H1 (cell line): Measurements from ENCODE around the gene GARNL3. TPM values are rescaled to one million over a fixed set of nuclear protein-coding genes. Genes with fewer than 3 reads are reported as not detected.

Experiments
- CTCF ChIA-PET: fragments of 300-600 bp; sonication (Branson Sonifier 250); formaldehyde crosslinking; loops from one replicate; lab custom pipeline; 2021; ENCODE audit not compliant: partially characterized antibody; lab: Charles Lee
- POLR2A ChIA-PET: fragments of 300-600 bp; sonication (Branson Sonifier 250); formaldehyde crosslinking; loops from one replicate; lab custom pipeline; 2021; ENCODE audit warnings: inconsistent platforms; ENCODE audit not compliant: partially characterized antibody; lab: Charles Lee
- DNase-seq, 2 experiments: peaks; one replicate each; pipeline versions ENCODE4 v3.0.0 to v3.0.0-alpha.2; 2010 to 2022; ENCODE audit warnings: low spot score in 2 of 2, low read depth in 1 of 2, mixed read lengths in 1 of 2
- FAIRE-seq: peaks from 2 replicates; lab custom pipeline; 2011; peaks lifted over from hg19 to GRCh38; lab: Jason Lieb, UNC
- H2AFZ ChIP-seq: 2 replicates; pipeline ENCODE4 v1.8.1; 2012; ENCODE audit warnings: low read length, inconsistent platforms
- H2AK5ac ChIP-seq: 2 replicates; pipeline ENCODE4 v1.6.1; 2013; ENCODE audit warnings: low read depth, low read length
- H2BK120ac ChIP-seq: replicated peaks from 2 replicates; pipeline ENCODE3; 2013; ENCODE audit warnings: low read depth, low read length, inconsistent platforms
- H2BK12ac ChIP-seq: 2 replicates; pipeline ENCODE4 v1.6.1; 2013; ENCODE audit warnings: low read depth, low read length
- H2BK15ac ChIP-seq: 2 replicates; pipeline ENCODE4 v1.6.1; 2013; ENCODE audit warnings: low read length
- H2BK20ac ChIP-seq: 2 replicates; pipeline ENCODE4 v1.6.1; 2013; ENCODE audit warnings: low read length
- H2BK5ac ChIP-seq: 2 replicates; pipeline ENCODE4 v1.6.1; 2013; ENCODE audit warnings: low read depth, low read length
- H3K14ac ChIP-seq: 2 replicates; pipeline ENCODE4 v1.6.1; 2013; ENCODE audit warnings: inconsistent platforms; ENCODE audit not compliant: insufficient read length
- H3K18ac ChIP-seq: 2 replicates; pipeline ENCODE4 v1.6.1; 2013; ENCODE audit warnings: low read length; ENCODE audit errors: extremely low read depth
- H3K23ac ChIP-seq: 2 replicates; pipeline ENCODE4 v1.6.1; 2013; ENCODE audit warnings: inconsistent platforms; ENCODE audit not compliant: insufficient read length
- H3K23me2 ChIP-seq: 2 replicates; pipeline ENCODE4 v1.6.1; 2013; ENCODE audit warnings: low read depth, low read length
- H3K27ac ChIP-seq: 2 replicates; pipeline ENCODE4 v1.6.1; 2011; ENCODE audit warnings: low read depth, low read length, inconsistent platforms
- H3K27me3 ChIP-seq, 4 experiments: replicated peaks in 1 of 4; 1 replicate in 1 of 4; 2 replicates in 3 of 4; pipeline versions ENCODE4 v1.6.1 to v1.8.1; 2011 to 2013; ENCODE audit warnings: low read length in 3 of 4, mild to moderate bottlenecking in 3 of 4, inconsistent platforms in 2 of 4, mixed read lengths in 2 of 4, moderate library complexity in 1 of 4; ENCODE audit not compliant: control insufficient read depth in 3 of 4, insufficient read depth in 3 of 4; ENCODE audit errors: extremely low read depth in 1 of 4
- H3K36me3 ChIP-seq, 4 experiments: 2 replicates each; pipeline versions ENCODE4 v1.6.1 to v1.8.1; 2011 to 2013; ENCODE audit warnings: mild to moderate bottlenecking in 4 of 4, low read length in 3 of 4, moderate library complexity in 2 of 4, control low read depth in 1 of 4, inconsistent platforms in 1 of 4; ENCODE audit not compliant: insufficient read depth in 4 of 4, control insufficient read depth in 2 of 4
- H3K4ac ChIP-seq: replicated peaks from 2 replicates; pipeline ENCODE3; 2013; ENCODE audit warnings: low read length, low read depth, mixed read lengths, inconsistent platforms; ENCODE audit not compliant: insufficient read length
- H3K4me1 ChIP-seq, 4 experiments: replicated peaks in 1 of 4; 1 replicate in 1 of 4; 2 replicates in 3 of 4; pipeline versions ENCODE4 v1.6.1 to v1.8.1; 2011 to 2013; ENCODE audit warnings: low read length in 3 of 4, inconsistent platforms in 2 of 4, mixed read lengths in 1 of 4; ENCODE audit not compliant: insufficient read depth in 4 of 4, control insufficient read depth in 3 of 4
- H3K4me2 ChIP-seq, 2 experiments: 2 replicates each; pipeline versions ENCODE4 v1.6.1 to v1.8.1; 2011 to 2013; ENCODE audit warnings: low read depth in 2 of 2, low read length in 2 of 2, control low read depth in 1 of 2, inconsistent platforms in 1 of 2, mild to moderate bottlenecking in 1 of 2; ENCODE audit not compliant: insufficient read depth in 1 of 2
- H3K4me3 ChIP-seq, 4 experiments: fragments of 200-600, 300-600 bp in 1 of 4; sonication (generic), shearing (Covaris generic), sonication (Bioruptor Twin) in 1 of 4; 2 replicates each; pipeline versions ENCODE4 v1.5.1 to v1.8.1; 2011 to 2016; ENCODE audit warnings: low read length in 4 of 4, low read depth in 3 of 4, control low read depth in 2 of 4, inconsistent platforms in 2 of 4, mild to moderate bottlenecking in 2 of 4, mixed read lengths in 1 of 4, moderate library complexity in 1 of 4; ENCODE audit not compliant: insufficient read depth in 2 of 4; ENCODE audit errors: extremely low read depth in 1 of 4
- H3K56ac ChIP-seq: replicated peaks from 2 replicates; pipeline ENCODE3; 2013; ENCODE audit warnings: low read depth, mild to moderate bottlenecking, mixed read lengths, low read length, inconsistent platforms; ENCODE audit not compliant: insufficient read length
- H3K79me1 ChIP-seq: 2 replicates; pipeline ENCODE4 v1.6.1; 2013; ENCODE audit warnings: low read depth, low read length, control low read depth
- H3K79me2 ChIP-seq, 2 experiments: 2 replicates each; pipeline versions ENCODE4 v1.6.1 to v1.8.1; 2012 to 2013; ENCODE audit warnings: low read length in 2 of 2, mild to moderate bottlenecking in 2 of 2, inconsistent platforms in 1 of 2; ENCODE audit not compliant: insufficient read depth in 2 of 2, control insufficient read depth in 1 of 2
- H3K9ac ChIP-seq, 4 experiments: replicated peaks in 1 of 4; 1 replicate in 1 of 4; 2 replicates in 3 of 4; pipeline versions ENCODE4 v1.6.1 to v1.8.1; 2011 to 2013; ENCODE audit warnings: low read depth in 3 of 4, low read length in 3 of 4, control low read depth in 2 of 4, mild to moderate bottlenecking in 2 of 4, moderate library complexity in 2 of 4, inconsistent platforms in 1 of 4; ENCODE audit errors: extremely low read depth in 1 of 4
- H3K9me3 ChIP-seq, 2 experiments: 2 replicates each; pipeline versions ENCODE4 v1.6.1 to v1.8.1; 2012 to 2013; ENCODE audit warnings: mild to moderate bottlenecking in 2 of 2, moderate library complexity in 2 of 2, control low read depth in 1 of 2, inconsistent platforms in 1 of 2, low read depth in 1 of 2, low read length in 1 of 2, mixed read lengths in 1 of 2; ENCODE audit not compliant: insufficient read depth in 2 of 2
- H4K20me1 ChIP-seq, 2 experiments: replicated peaks in 1 of 2; 2 replicates each; pipeline versions ENCODE3 to v1.8.1; 2011 to 2013; ENCODE audit warnings: inconsistent platforms in 2 of 2, low read length in 2 of 2, mild to moderate bottlenecking in 1 of 2; ENCODE audit not compliant: insufficient read depth in 2 of 2, control insufficient read depth in 1 of 2
- H4K5ac ChIP-seq: 2 replicates; pipeline ENCODE4 v1.6.1; 2013; ENCODE audit warnings: low read length, low read depth, mixed read lengths, inconsistent platforms; ENCODE audit not compliant: insufficient read length
- H4K8ac ChIP-seq: 2 replicates; pipeline ENCODE4 v1.8.0; 2013; ENCODE audit warnings: mild to moderate bottlenecking, moderate library complexity, low read length, inconsistent platforms; ENCODE audit not compliant: insufficient read depth; ENCODE audit errors: extremely low read depth
- H4K91ac ChIP-seq: replicated peaks from 2 replicates; pipeline ENCODE3; 2013; ENCODE audit warnings: low read length, mixed read lengths, inconsistent platforms; ENCODE audit not compliant: insufficient read length
- ASH2L ChIP-seq: fragments of 200-600, 300-600 bp; sonication (generic); IDR thresholded peaks from one replicate; pipeline ENCODE4 v1.7.1; 2017; ENCODE audit warnings: low read length
- BRCA1 ChIP-seq: IDR thresholded peaks from 2 replicates; pipeline ENCODE4 v1.6.1; 2012; ENCODE audit warnings: low read depth, low read length, improper control_type of control experiment
- CBX5 ChIP-seq: fragments of 300-800, 300-1000 bp; sonication (generic); IDR thresholded peaks from 2 replicates; pipeline ENCODE4 v1.7.1; 2016; ENCODE audit warnings: antibody characterized with exemption, low read length, low read depth
- EZH2 ChIP-seq: fragments of 200-600 bp; sonication (generic); IDR thresholded peaks from 2 replicates; pipeline ENCODE4 v1.7.1; 2012; ENCODE audit warnings: low read depth, mild to moderate bottlenecking, moderate library complexity, low read length, inconsistent platforms; ENCODE audit not compliant: severe bottlenecking
- TBP ChIP-seq: IDR thresholded peaks from 2 replicates; pipeline ENCODE4 v1.6.1; 2011; ENCODE audit warnings: low read depth, low read length, improper control_type of control experiment
- WGBS, 2 experiments: shearing (Covaris generic) in 1 of 2; methylation state at CpG; one replicate each; pipeline versions ENCODE4 v1.1.6 to v1.1.7; 2013 to 2015; ENCODE audit warnings: low lambda C conversion rate in 2 of 2, mixed read lengths in 2 of 2, inconsistent platforms in 1 of 2, low coverage in 1 of 2, missing lambda C conversion rate in 1 of 2; ENCODE audit not compliant: insufficient replicate concordance in 2 of 2, insufficient coverage in 1 of 2, insufficient read length in 1 of 2; ENCODE audit errors: extremely low coverage in 1 of 2, missing lambda C conversion rate in 1 of 2; 5-methylcytosine and 5-hydroxymethylcytosine counted together
- polyA plus RNA-seq, 7 experiments: library from polyadenylated mRNA; depleted of rRNA in 3 of 7; stranded (reverse) in 5 of 7; unstranded in 2 of 7; fragments of >200 nt in 5 of 7; fragments of 200-250 nt in 2 of 7; gene quantifications; 1 replicate in 5 of 7; 2 replicates in 1 of 7; 4 replicates in 1 of 7; pipeline versions ENCODE4 v1.2.1 to v1.2.3, GENCODE V29; 2011 to 2013; ENCODE audit warnings: missing spikeins in 2 of 7, mixed read lengths in 2 of 7
- total RNA-seq: library from RNA; stranded (reverse); fragmentation: NEBNext Ultra II Directional; extraction: Animal tissue kit (Norgen Biotek cat#: 25700); gene quantifications from 2 replicates; pipeline ENCODE4 v1.2.1, GENCODE V29; 2021

The GARNL3 gene
- total and polyA plus RNA-seq, 2 of the 8 experiments (the other 6 are each of a cell fraction or from before 2014, with no cell fraction given) = 6.5 to 18.3 TPM

GRCh38 chr9:127323393-127323792 lies 58.8 kb downstream of the GARNL3 start:
- H3K79me2 ChIP-seq = no peaks in the 10 kb centered on the region

More at GRCh38 chr9:127323393-127323792, 58.8 kb downstream of the GARNL3 start:
- Histone ChIP-seq H2AFZ (no peak overlapping the region), H3K23ac (no peak overlapping the region), H3K9me3 (no peaks in the 10 kb centered on the region), H2BK5ac (no peak overlapping the region), H4K20me1 (no peaks in the 10 kb centered on the region), H3K27me3 (no peaks in the 10 kb centered on the region), H3K14ac (no peak overlapping the region), H3K18ac (no peak overlapping the region), H2BK12ac (no peak overlapping the region), H2AK5ac (no peak overlapping the region), H3K79me1 (no peaks in the 10 kb centered on the region), H3K23me2 (no peaks in the 10 kb centered on the region), H3K4me2 (no peak overlapping the region), H3K4ac (no peak overlapping the region), H3K27ac (no peak overlapping the region), H4K91ac (no peak overlapping the region), H3K36me3 (peaks cover 0 to 2% (median 0%) of the 10 kb centered on the region in 4 experiments; a peak in 2 of 8 replicates), H3K9ac (no peak overlapping the region), H2BK120ac (no peak overlapping the region), H2BK20ac (no peak overlapping the region), H3K4me3 (no peak overlapping the region), H4K5ac (no peak overlapping the region), H2BK15ac (no peak overlapping the region), H3K56ac (no peak overlapping the region), H4K8ac (no peak overlapping the region), H3K4me1 (no peaks in the 10 kb centered on the region)
- FAIRE-seq (no peak), DNase-seq (no peak)
- POLR2A ChIA-PET = interaction anchor here (1.7 kb wide), 1 partner anchor 126 kb away, joined by 5 read pairs; no protein-coding TSS in a partner anchor
- TF ChIP-seq ASH2L = no peak
- no peak for TF ChIP-seq CBX5
- TF ChIP-seq BRCA1 = no peak
- no peak for TF ChIP-seq TBP
- TF ChIP-seq EZH2 = no peak
- WGBS, 2 experiments = 78% methylated on average over 5 of the region's 5 CpGs; no CpG with 5 or more reads in 1 of the 2 experiments
- CTCF ChIA-PET = interaction anchor here (1.3 to 1.8 kb wide), 4 partner anchors 9 to 112 kb away, joined by 3 to 5 read pairs (median 3); no protein-coding TSS in a partner anchor
